Chondrocyte (in vitro differentiated cells): Measurements from ENCODE around the gene MBD6. TPM values are rescaled to one million over a fixed set of nuclear protein-coding genes. Genes with fewer than 3 reads are reported as not detected.

Experiments
- DNase-seq: peaks from one replicate; pipeline ENCODE4 v3.0.0; 2021; ENCODE audit warnings: mixed read lengths, low spot score
- H3K27ac Mint-ChIP-seq: one replicate; pipeline ENCODE4 v1.8.0; 2021; ENCODE audit warnings: mild to moderate bottlenecking, moderate library complexity, mixed read lengths; ENCODE audit not compliant: unreplicated experiment
- H3K27me3 Mint-ChIP-seq: 2 replicates; pipeline ENCODE4 v1.8.0; 2021; ENCODE audit warnings: low read depth, mixed read lengths
- H3K36me3 Mint-ChIP-seq: 2 replicates; pipeline ENCODE4 v1.8.0; 2021; ENCODE audit warnings: low read depth, mixed read lengths
- H3K4me1 Mint-ChIP-seq: 2 replicates; pipeline ENCODE4 v1.8.0; 2021; ENCODE audit warnings: low read depth, mild to moderate bottlenecking, mixed read lengths
- H3K4me3 Mint-ChIP-seq: one replicate; pipeline ENCODE4 v1.8.0; 2021; ENCODE audit warnings: mild to moderate bottlenecking, moderate library complexity, mixed read lengths; ENCODE audit not compliant: unreplicated experiment
- H3K9me3 Mint-ChIP-seq: 2 replicates; pipeline ENCODE4 v1.8.0; 2021; ENCODE audit warnings: low read depth, mixed read lengths
- total RNA-seq: library from RNA; stranded (reverse); gene quantifications from 3 replicates; pipeline ENCODE4 v1.2.1, GENCODE V29; 2021
- TF ChIP-seq, protein P1 (sequence below): fragments of 200-600 bp; sonication (generic); IDR thresholded peaks from 2 replicates; pipeline ENCODE4 v1.5.0; 2021; ENCODE audit warnings: antibody characterized with exemption, mild to moderate bottlenecking, moderate library complexity

MBD6 gene
- total RNA-seq, 1 donor from 2014 or later = 86.5 TPM

DNA sequence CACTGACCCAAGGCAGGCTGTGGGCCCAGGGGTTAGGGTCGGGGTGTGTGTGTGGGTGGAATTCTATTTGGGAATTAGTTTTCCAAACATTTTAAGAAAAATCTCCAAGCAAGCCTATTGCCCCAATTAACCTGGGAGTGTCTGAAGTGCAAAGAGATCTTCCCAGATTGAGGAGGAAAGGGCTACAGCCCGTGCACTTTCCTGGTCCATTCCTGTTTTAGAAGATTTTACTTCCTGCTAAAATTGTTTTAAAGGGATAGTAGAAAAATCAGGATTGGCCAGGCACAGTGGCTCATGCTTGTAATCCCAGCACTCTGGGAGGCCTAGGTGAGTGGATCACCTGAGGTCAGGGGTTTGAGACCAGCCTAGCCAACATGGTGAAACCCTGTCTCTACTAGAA, 19.1 kb downstream of the MBD6 start:
- Mint-ChIP-seq H3K9me3 (no peaks in the 10 kb centered on the region), H3K4me3 (no peak overlapping the region), H3K27ac (no peak overlapping the region), H3K36me3 (peaks cover 11% of the 10 kb centered on the region), H3K4me1 (peaks cover 31% of the 10 kb centered on the region), H3K27me3 (no peaks in the 10 kb centered on the region)
- TF ChIP-seq, protein P1, sequence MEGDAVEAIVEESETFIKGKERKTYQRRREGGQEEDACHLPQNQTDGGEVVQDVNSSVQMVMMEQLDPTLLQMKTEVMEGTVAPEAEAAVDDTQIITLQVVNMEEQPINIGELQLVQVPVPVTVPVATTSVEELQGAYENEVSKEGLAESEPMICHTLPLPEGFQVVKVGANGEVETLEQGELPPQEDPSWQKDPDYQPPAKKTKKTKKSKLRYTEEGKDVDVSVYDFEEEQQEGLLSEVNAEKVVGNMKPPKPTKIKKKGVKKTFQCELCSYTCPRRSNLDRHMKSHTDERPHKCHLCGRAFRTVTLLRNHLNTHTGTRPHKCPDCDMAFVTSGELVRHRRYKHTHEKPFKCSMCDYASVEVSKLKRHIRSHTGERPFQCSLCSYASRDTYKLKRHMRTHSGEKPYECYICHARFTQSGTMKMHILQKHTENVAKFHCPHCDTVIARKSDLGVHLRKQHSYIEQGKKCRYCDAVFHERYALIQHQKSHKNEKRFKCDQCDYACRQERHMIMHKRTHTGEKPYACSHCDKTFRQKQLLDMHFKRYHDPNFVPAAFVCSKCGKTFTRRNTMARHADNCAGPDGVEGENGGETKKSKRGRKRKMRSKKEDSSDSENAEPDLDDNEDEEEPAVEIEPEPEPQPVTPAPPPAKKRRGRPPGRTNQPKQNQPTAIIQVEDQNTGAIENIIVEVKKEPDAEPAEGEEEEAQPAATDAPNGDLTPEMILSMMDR = no peak
- no peak for DNase-seq

DNA sequence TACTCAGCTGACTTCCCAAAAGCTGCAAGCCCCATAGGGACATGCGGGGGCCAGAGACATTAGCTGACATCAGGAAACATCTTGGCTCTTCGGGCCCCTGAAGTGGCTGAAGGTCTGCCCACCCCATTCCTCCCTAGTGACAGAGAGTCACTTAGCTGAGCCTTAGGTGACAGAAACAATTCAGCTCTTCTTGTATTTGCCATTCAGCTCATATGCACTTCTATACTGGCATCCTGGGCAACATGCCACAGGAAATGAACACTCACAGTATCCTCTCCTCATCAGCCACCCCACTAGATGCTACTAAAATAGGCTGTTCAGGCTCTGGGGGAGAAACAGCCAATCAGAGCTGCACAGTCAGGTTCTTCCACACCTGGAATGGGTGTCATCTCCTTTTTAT, 21.0 kb downstream of the MBD6 start:
- no peak overlapping the region for H3K4me3 Mint-ChIP-seq
- H3K36me3 Mint-ChIP-seq = peaks cover 9% of the 10 kb centered on the region
- H3K9me3 Mint-ChIP-seq = no peaks in the 10 kb centered on the region
- no peak for DNase-seq
- peaks cover 37% of the 10 kb centered on the region for H3K4me1 Mint-ChIP-seq
- H3K27me3 Mint-ChIP-seq = peaks cover 3% of the 10 kb centered on the region
- TF ChIP-seq, protein P1 = no peak
- no peak overlapping the region for H3K27ac Mint-ChIP-seq

DNA sequence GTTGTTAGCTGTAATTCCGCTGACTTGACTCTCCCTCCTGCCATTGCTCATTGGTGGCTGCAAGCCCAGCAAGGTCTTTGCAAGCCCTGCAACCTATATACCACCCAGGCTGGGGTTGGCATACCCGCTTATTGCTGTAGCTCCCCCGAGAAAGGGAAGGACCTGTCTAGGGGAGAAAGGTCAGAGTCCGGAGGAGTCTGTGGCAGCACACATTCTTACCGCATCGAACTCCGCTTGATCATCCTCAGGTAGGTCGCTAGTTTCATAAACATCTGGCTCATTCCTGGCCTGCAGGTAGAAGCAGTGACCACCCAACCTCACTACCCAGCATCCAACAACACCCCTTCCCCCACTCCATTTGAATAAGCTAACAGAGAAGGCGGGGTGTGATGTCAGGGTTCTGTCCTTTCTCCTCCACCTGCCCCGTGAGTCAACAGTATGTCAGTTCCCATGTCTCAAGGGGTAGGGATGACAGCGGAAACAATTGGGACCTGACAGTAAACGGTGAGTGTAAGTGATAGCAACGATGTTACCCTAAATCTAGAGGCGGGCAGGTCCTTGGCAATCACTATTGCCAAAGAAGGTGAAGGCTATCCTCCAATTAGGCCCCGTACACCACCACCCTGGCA, 23.3 kb downstream of the MBD6 start:
- H3K27ac Mint-ChIP-seq = peak overlapping the region; percentile 97
- peak overlapping the region; percentile 99 for H3K4me3 Mint-ChIP-seq
- H3K27me3 Mint-ChIP-seq = peaks cover 10% of the 10 kb centered on the region
- TF ChIP-seq, protein P1 = no peak
- H3K4me1 Mint-ChIP-seq = peaks cover 51% of the 10 kb centered on the region
- H3K9me3 Mint-ChIP-seq = no peaks in the 10 kb centered on the region
- H3K36me3 Mint-ChIP-seq = peaks cover 5% of the 10 kb centered on the region
- no peak for DNase-seq

DNA sequence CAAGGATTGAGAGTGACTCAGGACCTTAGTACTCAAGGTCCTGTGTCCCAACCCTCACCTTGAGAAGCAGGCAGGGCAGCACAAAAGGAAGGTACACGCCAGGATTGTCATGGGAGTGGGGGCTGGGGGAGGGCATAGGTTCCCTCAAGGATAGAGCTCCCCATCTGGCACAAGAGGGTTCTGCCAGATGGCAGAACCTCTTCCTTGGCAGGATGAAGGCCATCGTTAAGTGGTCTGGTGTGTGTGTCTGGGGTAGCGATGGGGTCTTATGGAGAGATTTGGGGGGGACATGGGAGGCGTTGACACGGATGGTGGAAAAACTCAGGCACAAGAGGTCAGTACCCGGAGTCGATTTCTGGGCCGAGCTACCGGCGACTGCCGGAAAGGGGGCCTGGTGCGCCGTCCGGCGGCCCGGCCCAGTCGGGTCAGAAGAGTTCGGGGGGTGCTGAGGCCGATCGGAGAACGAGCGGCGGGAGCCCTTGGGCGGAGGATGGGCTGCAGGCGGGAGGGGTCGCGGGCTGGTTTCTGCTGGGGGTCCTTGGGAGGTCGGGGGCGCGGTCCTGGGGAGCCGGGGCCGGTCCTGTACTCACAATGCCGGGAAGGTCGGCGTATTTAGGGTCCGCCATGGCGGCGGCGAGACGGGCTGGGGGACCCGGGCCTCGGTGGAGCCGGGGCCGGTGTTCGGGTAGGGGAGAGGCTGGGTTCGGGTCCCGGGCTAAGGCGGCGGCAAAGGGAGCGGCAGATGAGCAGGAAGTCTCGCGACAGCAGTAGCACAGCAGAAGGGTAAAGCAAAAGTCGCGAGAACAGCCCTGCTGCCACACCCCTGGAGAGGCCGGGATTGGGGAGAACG, 24.0 kb downstream of the MBD6 start, which contains the start of gene DCTN2:
Gene DCTN2, minus strand, starts transcription at position 755 of the 850 bp plus-strand sequence. Its CDS starts 129 bp downstream, at position 626.
- peak within 1 kb of the TSS; percentile 99 for H3K4me3 Mint-ChIP-seq
- H3K4me1 Mint-ChIP-seq = peaks cover 54% of the 10 kb centered on the region
- H3K27me3 Mint-ChIP-seq = peaks cover 10% of the 10 kb centered on the region
- peak within 1 kb of the TSS; percentile 97 for H3K27ac Mint-ChIP-seq
- TF ChIP-seq, protein P1 = peak; percentile 51
- peak; percentile 97 for DNase-seq
- H3K9me3 Mint-ChIP-seq = no peaks in the 10 kb centered on the region
- H3K36me3 Mint-ChIP-seq = peaks cover 4% of the 10 kb centered on the region

DNA sequence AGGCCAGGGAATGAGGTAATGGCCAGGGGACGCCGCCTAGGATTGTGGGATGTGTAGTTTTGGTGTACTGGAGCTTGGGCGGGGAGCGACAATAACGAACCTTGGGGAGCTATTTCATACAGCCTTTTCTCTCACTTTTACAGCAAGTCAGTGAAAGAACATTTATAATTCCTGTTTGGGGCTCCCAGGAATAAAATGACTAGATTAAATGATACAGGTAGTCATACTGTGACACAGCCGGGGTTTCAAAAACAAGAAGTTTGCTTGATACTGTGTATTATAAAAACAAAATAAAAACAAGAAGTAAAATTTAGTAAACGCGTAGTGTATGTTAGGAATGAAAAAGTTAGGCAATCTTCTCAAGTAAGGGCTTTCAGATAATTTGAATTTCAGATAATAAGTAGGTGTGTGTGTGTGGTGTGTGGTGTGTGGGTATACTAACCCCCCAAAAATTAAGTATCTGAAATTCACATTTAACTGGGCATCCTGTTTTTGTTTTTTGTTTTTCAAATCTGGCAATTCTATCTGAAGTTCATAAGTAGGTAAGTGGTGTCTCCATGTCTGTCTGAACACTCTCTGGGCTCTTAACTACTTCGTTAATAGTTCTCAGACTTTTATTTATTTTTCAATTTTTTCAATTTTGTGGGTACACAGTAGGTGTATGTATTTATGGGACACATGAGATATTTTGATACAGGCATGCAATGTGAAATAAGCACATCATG, 24.8 kb downstream of the MBD6 start:
- H3K36me3 Mint-ChIP-seq = peaks cover 4% of the 10 kb centered on the region
- H3K4me3 Mint-ChIP-seq = peak overlapping the region; percentile 99
- H3K4me1 Mint-ChIP-seq = peaks cover 60% of the 10 kb centered on the region
- no peak for DNase-seq
- H3K27ac Mint-ChIP-seq = no peak overlapping the region
- H3K27me3 Mint-ChIP-seq = peaks cover 10% of the 10 kb centered on the region
- TF ChIP-seq, protein P1 = no peak
- no peaks in the 10 kb centered on the region for H3K9me3 Mint-ChIP-seq
